T-cell (primary cell): ENCODE results near the gene RBMS2. TPM values are rescaled to one million over a fixed set of nuclear protein-coding genes. Genes with fewer than 3 reads are reported as not detected.

Source experiments
- ATAC-seq, 4 experiments: fragments of 200-7000 bp in 3 of 4; fragments of 150-1000 bp in 1 of 4; cut with Tn5 transposase; replicated peaks in 1 of 4; 1 replicate in 3 of 4; 2 replicates in 1 of 4; pipeline ENCODE4 v1.10.0; 2021; ENCODE audit warnings: moderate library complexity in 3 of 4, mild to moderate bottlenecking in 2 of 4, moderate number of reproducible peaks in 1 of 4
- CTCF ChIA-PET, 2 donors: fragments of 300-600 bp; sonication (Branson Sonifier 250); formaldehyde crosslinking; loops; one replicate each; lab custom pipeline; 2022; ENCODE audit warnings: antibody characterized with exemption in 2 of 2; lab: Charles Lee
- POLR2A ChIA-PET, 2 donors: fragments of 300-600 bp; sonication (Branson Sonifier 250); formaldehyde crosslinking; loops; one replicate each; lab custom pipeline; 2022; ENCODE audit warnings: antibody characterized with exemption in 2 of 2; lab: Charles Lee
- DNase-seq, 35 experiments: peaks; one replicate each; pipeline versions ENCODE4 v3.0.0 to v3.0.0-alpha.2; 2013 to 2023
- H3K27ac ChIP-seq: one replicate; pipeline ENCODE4 v1.5.1; 2013; ENCODE audit warnings: low read length
- H3K27me3 ChIP-seq, 2 experiments: replicated peaks in 1 of 2; 1 replicate in 1 of 2; 2 replicates in 1 of 2; pipeline versions ENCODE4 v1.6.1 to v1.7.0; 2013; ENCODE audit warnings: low read length in 1 of 2, mixed read lengths in 1 of 2; ENCODE audit not compliant: control insufficient read depth in 2 of 2, insufficient read depth in 2 of 2; ENCODE audit errors: extremely low read depth in 1 of 2
- H3K36me3 ChIP-seq, 2 donors: 1 replicate in 1 of 2; 2 replicates in 1 of 2; pipeline versions ENCODE4 v1.6.1 to v1.7.0; 2013; ENCODE audit warnings: low read length in 1 of 2; ENCODE audit not compliant: control insufficient read depth in 2 of 2, insufficient read depth in 1 of 2; ENCODE audit errors: extremely low read depth in 1 of 2
- H3K4me1 ChIP-seq, 2 experiments: 1 replicate in 1 of 2; 2 replicates in 1 of 2; pipeline versions ENCODE4 v1.6.1 to v1.7.0; 2013; ENCODE audit warnings: low read length in 2 of 2, mixed read lengths in 1 of 2; ENCODE audit not compliant: insufficient read depth in 2 of 2, control insufficient read depth in 1 of 2; ENCODE audit errors: extremely low read depth in 1 of 2
- H3K4me3 ChIP-seq, 2 donors: 1 replicate in 1 of 2; 2 replicates in 1 of 2; pipeline versions ENCODE4 v1.5.1 to v1.7.0; 2013; ENCODE audit warnings: mild to moderate bottlenecking in 2 of 2, low read length in 1 of 2, moderate library complexity in 1 of 2; ENCODE audit not compliant: control insufficient read depth in 1 of 2; ENCODE audit errors: extremely low read depth in 1 of 2
- H3K9me3 ChIP-seq: 2 replicates; pipeline ENCODE4 v1.7.0; 2013
- H3K27ac Mint-ChIP-seq, 2 donors: one replicate each; pipeline ENCODE4 v1.8.0; 2020 to 2021; ENCODE audit warnings: mild to moderate bottlenecking in 2 of 2, mixed read lengths in 2 of 2
- H3K27me3 Mint-ChIP-seq, 2 donors: one replicate each; pipeline ENCODE4 v1.8.0; 2021 to 2022; ENCODE audit warnings: mixed read lengths in 2 of 2
- H3K36me3 Mint-ChIP-seq: one replicate; pipeline ENCODE4 v1.8.0; 2021; ENCODE audit warnings: mixed read lengths
- H3K4me1 Mint-ChIP-seq, 3 donors: one replicate each; pipeline ENCODE4 v1.8.0; 2020 to 2022; ENCODE audit warnings: mixed read lengths in 3 of 3, mild to moderate bottlenecking in 1 of 3
- H3K4me3 Mint-ChIP-seq, 3 donors: one replicate each; pipeline ENCODE4 v1.8.0; 2020 to 2022; ENCODE audit warnings: mild to moderate bottlenecking in 3 of 3, mixed read lengths in 3 of 3, moderate library complexity in 3 of 3
- H3K9me3 Mint-ChIP-seq, 3 donors: one replicate each; pipeline ENCODE4 v1.8.0; 2020 to 2022; ENCODE audit warnings: mixed read lengths in 3 of 3
- WGBS: methylation state at CpG from one replicate; pipeline ENCODE4 v1.1.5; 2013; ENCODE audit warnings: missing lambda C conversion rate; ENCODE audit not compliant: insufficient coverage; 5-methylcytosine and 5-hydroxymethylcytosine counted together
- total RNA-seq, 35 experiments: library from RNA in 6 of 35; stranded (reverse) in 6 of 35; fragments of 120-200 nt in 1 of 35; gene quantifications; one replicate each; pipeline versions ENCODE4 v1.2.1 to v1.2.4 and lab custom pipeline; 2013 to 2026

The RBMS2 gene
- total RNA-seq, 5 donors from 2014 or later (not counting 1 experiment from before 2014, with no cell fraction given), result 0.99 to 8.3 (median 4.1) TPM

DNA sequence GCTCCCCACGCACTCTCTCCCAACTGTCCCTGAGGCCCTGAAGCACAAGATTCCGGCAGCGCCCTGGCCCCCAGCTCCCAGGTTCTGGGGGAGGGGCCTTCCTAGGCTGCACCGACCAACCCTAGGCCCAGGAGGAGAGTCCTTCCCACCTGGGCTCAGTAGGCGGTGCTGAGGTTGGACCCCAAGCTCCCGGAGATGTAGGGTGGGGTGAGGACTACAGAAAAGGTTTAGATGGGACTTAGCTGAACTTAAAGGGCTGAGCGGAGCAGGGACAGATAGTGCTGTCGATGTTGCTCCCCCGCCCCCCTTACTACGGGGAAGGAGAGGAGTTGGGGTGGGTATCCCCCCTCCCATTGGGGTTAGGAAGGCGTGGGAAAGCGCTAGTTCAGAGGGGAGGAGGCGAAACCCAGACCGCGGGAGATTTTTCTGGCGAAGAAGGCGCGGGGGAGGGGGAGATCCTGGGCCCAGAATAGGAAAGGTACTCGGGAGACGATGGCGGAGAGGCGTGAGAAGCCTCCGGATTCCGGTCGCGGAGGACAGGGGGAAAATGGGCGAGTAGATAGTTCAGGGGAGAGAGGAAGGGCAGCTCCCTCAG lies 112.7 kb downstream of the RBMS2 start:
- H3K4me3 ChIP-seq, result peak overlapping the region; percentile 83 to 92
- CTCF ChIA-PET, result interaction anchor here in 1 of 2 donors (1.5 kb wide), 1 partner anchor 54 kb away, joined by 3 read pairs; the partner anchor contains the start of gene PTGES3
- no peak for ATAC-seq

DNA sequence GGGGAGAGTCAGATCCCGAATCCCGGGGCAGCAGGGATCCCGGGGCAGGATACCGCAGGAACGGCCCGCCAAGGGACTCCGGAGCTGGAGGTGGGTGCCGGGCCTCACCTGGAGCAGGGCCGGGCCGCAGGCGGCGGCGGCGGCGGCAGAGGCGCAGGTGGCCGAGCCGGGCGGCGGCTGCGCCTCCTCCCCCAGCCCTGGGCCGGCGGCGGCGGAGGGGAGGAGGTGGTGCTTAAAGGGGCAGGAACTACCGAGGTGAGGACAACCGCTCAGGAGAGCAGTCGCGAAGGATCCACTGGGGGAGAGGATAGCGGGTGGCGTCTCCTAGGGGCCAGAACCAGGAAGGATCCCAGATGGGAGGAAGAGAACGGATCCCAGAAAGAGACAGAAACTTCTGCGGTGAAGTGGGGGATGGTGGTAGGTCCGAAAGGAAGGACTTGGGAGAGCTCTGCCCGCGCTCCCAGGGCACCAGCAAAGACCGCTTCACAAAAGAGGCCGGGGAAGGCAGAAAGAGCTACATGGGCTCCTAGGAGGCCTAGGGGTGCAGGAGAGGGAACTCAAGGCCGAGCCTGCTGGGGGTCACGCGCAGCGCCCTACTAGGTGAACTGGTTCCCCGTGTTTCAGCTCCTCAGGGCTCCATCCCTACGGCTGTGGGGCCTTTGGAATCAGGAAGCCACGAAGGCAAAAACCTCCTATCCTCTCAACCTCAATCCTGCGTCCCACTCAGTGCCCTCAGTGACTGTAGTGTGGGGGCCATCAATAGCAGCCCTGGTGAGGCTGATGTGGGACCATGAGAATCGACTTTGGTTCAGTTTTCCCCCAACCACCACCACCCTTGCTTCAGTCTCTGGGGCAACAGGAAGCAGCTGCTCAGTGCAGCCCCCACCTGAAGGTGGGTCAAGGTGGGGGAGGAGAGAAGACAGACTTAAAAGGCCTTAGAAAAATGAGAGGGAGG lies 113.5 kb downstream of the RBMS2 start:
- Histone ChIP-seq H3K4me1 (peaks cover 38 to 66% of the 10 kb centered on the region in 2 experiments), H3K4me3 (peak overlapping the region; percentile 83 to 92), H3K9me3 (no peaks in the 10 kb centered on the region), H3K36me3 (peaks cover 7 to 31% of the 10 kb centered on the region in 2 donors), H3K27ac (peak overlapping the region; percentile 90), H3K27me3 (no peaks in the 10 kb centered on the region)
- CTCF ChIA-PET, result interaction anchor here (0.5 to 2.2 kb wide), 7 partner anchors 10 to 984 kb away, joined by 4 to 29 read pairs (median 5); partner anchors contain the start of genes ATP5F1B (in 1 of the 2) and PTGES3 (in 1 of the 2)
- POLR2A ChIA-PET, result interaction anchor here (0.5 to 1.8 kb wide), 5 partner anchors 9 to 652 kb away, joined by 4 to 6 read pairs (median 6); no protein-coding TSS in a partner anchor
- Mint-ChIP-seq H3K4me1 (peaks cover 65 to 70% (median 69%) of the 10 kb centered on the region in 3 donors), H3K36me3 (peaks cover 19% of the 10 kb centered on the region), H3K27me3 (no peaks in the 10 kb centered on the region), H3K27ac (peak overlapping the region; percentile 94 to 98), H3K4me3 (peak overlapping the region; percentile 89 to 100 (median 96)), H3K9me3 (no peaks in the 10 kb centered on the region)
- WGBS, result 2% methylated on average over 37 of the region's 47 CpGs
- peak; percentile 21 to 48 (median 42) for ATAC-seq
- DNase-seq, result peak in 34 of 35 experiments; percentile 25 to 76 (median 50)

More for the DNA sequence above, 112.7 kb downstream of the RBMS2 start:
- H3K9me3 ChIP-seq, result no peaks in the 10 kb centered on the region
- H3K27ac ChIP-seq, result peak overlapping the region; percentile 90
- peak in 6 of 35 experiments; percentile 7 to 38 (median 16) for DNase-seq
- WGBS, result 1% methylated on average over 18 of the region's 27 CpGs
- Mint-ChIP-seq H3K4me1 (peaks cover 65 to 69% (median 67%) of the 10 kb centered on the region in 3 donors), H3K36me3 (peaks cover 14% of the 10 kb centered on the region), H3K4me3 (peak overlapping the region; percentile 89 to 100 (median 96)), H3K9me3 (no peaks in the 10 kb centered on the region), H3K27me3 (no peaks in the 10 kb centered on the region), H3K27ac (peak overlapping the region; percentile 91 to 95)
- peaks cover 5 to 23% of the 10 kb centered on the region in 2 donors for H3K36me3 ChIP-seq
- H3K4me1 ChIP-seq, result peaks cover 38 to 66% of the 10 kb centered on the region in 2 experiments
- POLR2A ChIA-PET, result interaction anchor here in 1 of 2 donors (0.7 kb wide), 1 partner anchor 486 kb away, joined by 4 read pairs; no protein-coding TSS in a partner anchor
- no peaks in the 10 kb centered on the region for H3K27me3 ChIP-seq

DNA sequence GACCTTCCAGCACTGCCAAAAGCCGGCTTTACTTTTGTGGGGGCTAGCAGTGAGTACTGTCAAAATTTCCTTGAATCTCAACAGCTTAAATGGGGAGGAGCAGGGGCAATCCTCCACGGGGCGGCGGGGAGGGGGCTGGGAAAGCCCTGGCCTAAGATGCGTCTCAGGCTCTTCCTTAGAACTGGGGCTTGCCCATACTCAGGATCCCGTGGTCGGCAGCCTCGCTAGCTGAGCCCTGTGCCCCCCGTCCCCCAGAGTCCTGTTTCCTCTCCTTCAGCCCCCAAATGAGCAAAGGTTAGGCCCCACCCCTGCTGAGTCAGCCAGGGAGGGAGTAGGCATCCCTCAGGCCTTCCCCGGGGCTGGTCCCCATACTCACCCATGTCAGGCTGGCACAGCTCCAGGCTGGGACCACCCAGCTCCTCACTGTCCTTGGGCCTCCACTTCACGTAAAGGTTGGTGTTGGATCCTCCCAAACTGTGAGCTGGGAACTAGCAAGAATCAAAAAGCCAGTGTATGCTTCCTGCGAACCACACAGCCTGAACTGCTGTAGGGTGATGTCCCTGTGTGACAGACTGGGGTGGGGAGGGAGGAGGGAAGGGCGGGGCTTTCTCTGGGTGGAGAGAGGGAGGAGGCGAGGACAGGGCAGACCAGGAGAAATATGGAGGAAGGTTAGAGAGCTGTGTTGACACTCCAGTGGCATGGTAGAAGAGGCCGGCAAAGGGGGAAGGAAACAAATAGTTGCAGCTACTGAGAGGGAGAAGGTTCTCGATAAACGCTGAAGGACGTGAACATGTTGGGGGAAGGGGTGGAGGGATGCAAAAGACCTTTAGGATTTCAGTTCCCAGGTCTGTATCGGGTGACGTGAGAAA lies 114.4 kb downstream of the RBMS2 start:
- DNase-seq (peak; percentile 65 to 88 (median 77)), ATAC-seq (peak; percentile 72 to 78 (median 77))
- WGBS, result 3% methylated on average over 17 of the region's 20 CpGs
- Histone ChIP-seq H3K4me1 (peaks cover 34 to 57% of the 10 kb centered on the region in 2 experiments), H3K9me3 (no peaks in the 10 kb centered on the region), H3K27me3 (no peaks in the 10 kb centered on the region), H3K36me3 (peaks cover 7 to 40% of the 10 kb centered on the region in 2 donors), H3K4me3 (peak overlapping the region; percentile 83 to 92), H3K27ac (peak overlapping the region; percentile 90)
- Mint-ChIP-seq H3K27me3 (no peaks in the 10 kb centered on the region), H3K4me1 (peaks cover 57 to 62% (median 60%) of the 10 kb centered on the region in 3 donors), H3K27ac (peak overlapping the region; percentile 94 to 98), H3K9me3 (no peaks in the 10 kb centered on the region), H3K4me3 (peak overlapping the region; percentile 89 to 100 (median 96)), H3K36me3 (peaks cover 22% of the 10 kb centered on the region)
- ChIA-PET POLR2A (interaction anchor here (0.5 to 1.8 kb wide), 20 partner anchors 7 to 653 kb away, joined by 3 to 16 read pairs (median 6); partner anchors contain the start of genes ATP5F1B (in 2 of the 2), CNPY2 (in 1 of the 2), LRP1 (in 1 of the 2) and PTGES3 (in 1 of the 2)), CTCF (interaction anchor here (0.5 to 2.2 kb wide), 40 partner anchors 8 to 1108 kb away, joined by 3 to 29 read pairs (median 5); partner anchors contain the start of genes ATP5F1B (in 2 of the 2), PTGES3 (in 2 of the 2), RBMS2 (in 2 of the 2) and BLOC1S1 (in 1 of the 2))

DNA sequence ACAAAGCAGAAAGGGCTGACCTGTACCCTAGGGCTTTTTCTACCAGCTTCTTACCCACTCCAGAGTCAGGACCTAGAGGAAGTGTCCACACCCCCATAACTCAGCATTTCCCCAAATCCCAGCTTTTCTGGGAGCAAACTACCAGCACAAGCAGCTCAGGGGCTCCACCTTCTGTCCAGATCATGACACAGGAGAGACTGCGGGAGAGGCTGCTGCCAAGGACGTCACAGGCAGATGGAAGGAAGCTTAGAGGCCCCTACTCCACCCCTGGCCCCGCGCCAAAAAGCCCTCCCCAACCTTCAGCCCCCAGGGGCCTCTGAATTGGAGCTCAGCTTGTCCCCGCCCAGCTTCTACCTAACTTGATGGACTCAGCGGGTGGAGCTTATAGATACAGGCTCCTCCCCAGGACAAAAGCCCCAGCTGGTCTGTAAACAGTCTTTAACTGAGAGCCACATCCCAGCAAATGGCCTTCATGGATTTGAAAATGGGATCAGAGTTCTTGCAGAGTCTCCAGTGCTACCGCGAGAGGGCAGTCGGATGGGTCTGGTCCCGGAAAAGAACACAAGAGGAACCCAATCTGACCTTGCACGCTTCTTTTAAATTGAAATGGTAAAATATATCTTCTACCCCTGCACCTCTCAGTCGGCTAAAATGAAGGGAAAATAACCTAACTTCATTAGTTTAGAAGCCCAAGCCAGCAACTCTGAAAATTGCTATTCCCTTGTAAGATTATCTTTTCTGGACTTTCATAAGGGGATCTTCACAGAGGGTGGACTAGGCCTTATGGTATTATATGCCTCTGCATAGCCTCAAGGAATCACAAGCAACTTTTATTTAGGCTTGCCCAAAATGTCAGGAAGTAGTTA lies 115.3 kb downstream of the RBMS2 start:
- peaks cover 48 to 55% (median 53%) of the 10 kb centered on the region in 3 donors for H3K4me1 Mint-ChIP-seq
- H3K4me1 ChIP-seq, result peaks cover 32 to 55% of the 10 kb centered on the region in 2 experiments
- no peaks in the 10 kb centered on the region for H3K27me3 ChIP-seq
- H3K36me3 ChIP-seq, result peaks cover 10 to 49% of the 10 kb centered on the region in 2 donors
- peaks cover 26% of the 10 kb centered on the region for H3K36me3 Mint-ChIP-seq
- peak; percentile 73 to 99 (median 97) for DNase-seq
- H3K9me3 Mint-ChIP-seq, result no peaks in the 10 kb centered on the region
- H3K27me3 Mint-ChIP-seq, result no peaks in the 10 kb centered on the region
- no peaks in the 10 kb centered on the region for H3K9me3 ChIP-seq
- ATAC-seq, result peak; percentile 62 to 79 (median 65)
- POLR2A ChIA-PET, result interaction anchor here (0.5 to 1.8 kb wide), 19 partner anchors 8 to 627 kb away, joined by 3 to 11 read pairs (median 5); partner anchors contain the start of genes ATP5F1B (in 2 of the 2), CNPY2 (in 1 of the 2), LRP1 (in 1 of the 2) and PTGES3 (in 1 of the 2)
- H3K4me3 ChIP-seq, result peak overlapping the region; percentile 83 to 92
- peak overlapping the region; percentile 90 for H3K27ac ChIP-seq
- peak overlapping the region; percentile 89 to 100 (median 96) for H3K4me3 Mint-ChIP-seq
- CTCF ChIA-PET, result interaction anchor here (0.5 to 2.2 kb wide), 44 partner anchors 9 to 1107 kb away, joined by 3 to 29 read pairs (median 5); partner anchors contain the start of genes ATP5F1B (in 2 of the 2), PTGES3 (in 2 of the 2), RBMS2 (in 2 of the 2) and BLOC1S1 (in 1 of the 2)
- 0% methylated on average over 2 of the region's 12 CpGs for WGBS
- H3K27ac Mint-ChIP-seq, result peak overlapping the region; percentile 94 to 98
